Activated CD4-positive, alpha-beta T cell treated with anti-CD3 and anti-CD28 coated beads, Interleukin-2, amount 50 U/mL, for 16 hours (primary cell): ENCODE results near the gene WWOX.
A peak's percentile ranks its signal among the peaks of the same experiment; 100 is the strongest.

Experiments used
- DNase-seq: peaks from one replicate; pipeline ENCODE4 v3.0.0-alpha.2; 2020

Gene WWOX

GRCh38 chr16:78635807-78636206 lies 536.4 kb downstream of the WWOX start:
- DNase-seq, result no peak

DNA sequence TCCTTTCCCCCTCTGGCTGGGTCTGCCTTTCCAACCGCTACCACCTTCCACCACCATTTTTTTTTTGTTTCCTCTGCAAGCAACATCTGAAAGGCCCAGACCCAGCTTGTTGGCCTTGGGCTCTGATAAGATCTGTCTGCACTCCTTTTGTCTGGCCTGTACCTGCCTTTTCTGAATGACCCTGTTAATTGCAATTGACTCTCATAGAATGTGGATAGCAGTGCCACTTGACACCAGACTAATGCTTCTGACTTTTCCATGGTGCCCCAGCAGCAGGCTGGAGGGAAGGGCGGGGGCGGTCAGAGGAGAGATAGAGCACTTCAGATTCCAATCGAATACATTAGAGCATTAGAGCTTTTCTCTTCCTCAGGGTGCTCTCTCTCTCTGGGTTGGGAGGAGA lies 538.9 kb downstream of the WWOX start:
- DNase-seq, result no peak

- DNase-seq, result peak; percentile 3
These were observed 540.3 kb downstream of the WWOX start for GRCh38 chr16:78639775-78640174.

DNA sequence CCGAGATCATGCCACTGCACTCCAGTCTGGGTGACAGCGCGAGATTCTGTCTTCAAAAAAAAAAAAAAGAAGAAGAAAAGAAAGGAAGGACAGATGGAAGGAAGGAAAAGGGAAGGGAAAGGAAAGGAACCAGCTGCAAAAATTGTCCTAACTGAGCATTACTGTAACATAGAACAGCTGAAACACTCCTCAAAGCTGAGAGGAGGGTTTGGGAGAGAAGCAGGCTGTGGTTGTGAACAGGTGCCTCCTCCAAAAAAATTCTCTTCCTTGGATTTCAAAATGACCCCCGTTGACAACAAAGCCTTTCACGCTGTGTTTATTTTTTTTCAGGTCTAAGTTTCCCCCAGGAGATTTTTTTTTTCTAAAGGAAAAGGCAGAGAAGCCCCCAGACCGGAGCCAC lies 541.4 kb downstream of the WWOX start:
- DNase-seq, result no peak

GRCh38 chr16:78641433-78641832 lies 542.0 kb downstream of the WWOX start:
- DNase-seq, result no peak

- no peak for DNase-seq
These were observed 543.3 kb downstream of the WWOX start for GRCh38 chr16:78642621-78643285.

GRCh38 chr16:78645657-78646056 lies 546.2 kb downstream of the WWOX start:
- no peak for DNase-seq

GRCh38 chr16:78647019-78647418 lies 547.6 kb downstream of the WWOX start:
- no peak for DNase-seq

- DNase-seq, result no peak
These were observed 548.0 kb downstream of the WWOX start for GRCh38 chr16:78647491-78647890.

DNA sequence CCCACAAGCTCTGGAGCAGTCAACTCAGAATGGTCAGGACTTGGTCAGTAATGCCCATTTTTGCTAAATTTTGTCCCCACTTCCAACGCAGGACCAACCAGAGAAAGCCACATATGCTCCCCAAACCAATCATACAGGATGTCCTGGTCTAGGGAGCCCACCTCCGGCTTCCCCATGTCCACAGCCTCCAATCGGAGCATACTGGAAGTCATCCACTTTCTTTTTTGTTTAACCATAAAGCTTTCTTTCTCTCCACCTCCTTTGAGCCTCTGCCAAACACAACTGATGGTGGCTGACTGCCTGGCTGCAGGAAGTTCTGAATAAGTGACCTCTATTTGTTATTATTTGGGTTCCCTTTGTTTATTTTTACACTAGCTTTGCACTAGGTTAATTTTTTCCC lies 549.1 kb downstream of the WWOX start:
- no peak for DNase-seq

DNA sequence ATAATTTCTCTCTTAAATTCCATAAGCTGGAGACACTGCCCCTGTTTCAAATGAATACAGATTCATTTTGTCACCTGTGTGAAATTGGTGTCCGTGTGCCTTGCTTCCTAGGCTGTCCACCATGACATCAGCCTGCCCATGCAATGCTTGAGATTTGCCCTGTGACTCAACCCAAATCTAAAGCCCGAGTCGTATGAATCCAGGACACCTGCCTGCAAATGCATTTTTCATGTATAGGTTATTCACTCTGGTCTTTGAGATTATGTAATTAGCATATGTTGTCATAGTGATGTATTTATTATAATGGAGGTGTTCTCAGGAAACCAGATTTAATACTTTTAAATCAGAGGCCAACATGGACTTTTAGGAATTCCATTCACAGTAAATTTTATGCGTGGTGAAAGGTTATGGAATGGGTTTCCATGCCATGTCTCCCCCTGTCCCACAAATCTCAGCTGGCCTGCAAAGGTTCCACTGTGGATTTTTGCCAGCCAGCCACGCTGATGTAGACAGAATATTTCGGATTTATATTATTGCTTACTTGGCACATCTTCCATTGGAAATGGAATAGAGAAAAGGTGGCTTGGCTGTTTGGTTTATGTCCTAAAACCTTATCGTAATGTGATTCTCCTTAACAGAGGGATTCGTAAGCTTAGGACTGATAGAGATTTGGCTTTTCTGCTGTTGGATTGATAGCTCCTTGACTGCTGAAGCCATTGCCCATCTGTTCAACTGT lies 551.1 kb downstream of the WWOX start:
- no peak for DNase-seq

GRCh38 chr16:78654929-78655328 lies 555.5 kb downstream of the WWOX start:
- DNase-seq, result no peak

- no peak for DNase-seq
These were observed 556.1 kb downstream of the WWOX start for GRCh38 chr16:78655331-78656113.

GRCh38 chr16:78656887-78657286 lies 557.4 kb downstream of the WWOX start:
- DNase-seq, result no peak

DNA sequence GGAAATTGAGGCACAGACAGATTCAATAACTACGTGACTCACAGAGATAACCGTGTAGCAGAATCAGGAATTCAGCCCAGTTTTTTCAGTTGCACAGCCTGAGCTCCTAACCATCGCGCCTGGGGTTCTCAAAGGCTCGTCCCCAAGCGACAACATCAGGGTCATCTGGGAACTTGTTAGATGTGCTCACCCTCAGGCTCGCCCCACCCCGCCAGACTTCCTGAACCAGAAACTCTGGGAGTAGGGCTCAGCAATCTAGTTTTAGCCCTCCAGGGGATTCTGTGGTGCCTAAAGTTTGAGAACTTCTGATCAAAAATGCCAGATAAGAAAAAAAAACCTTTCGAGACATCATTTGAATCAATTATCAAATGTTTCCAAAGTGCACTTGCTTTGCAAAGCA lies 559.8 kb downstream of the WWOX start:
- no peak for DNase-seq

GRCh38 chr16:78659668-78660217 lies 560.3 kb downstream of the WWOX start:
- DNase-seq, result no peak

- DNase-seq, result no peak
These were observed 561.3 kb downstream of the WWOX start for GRCh38 chr16:78660795-78661194.

DNA sequence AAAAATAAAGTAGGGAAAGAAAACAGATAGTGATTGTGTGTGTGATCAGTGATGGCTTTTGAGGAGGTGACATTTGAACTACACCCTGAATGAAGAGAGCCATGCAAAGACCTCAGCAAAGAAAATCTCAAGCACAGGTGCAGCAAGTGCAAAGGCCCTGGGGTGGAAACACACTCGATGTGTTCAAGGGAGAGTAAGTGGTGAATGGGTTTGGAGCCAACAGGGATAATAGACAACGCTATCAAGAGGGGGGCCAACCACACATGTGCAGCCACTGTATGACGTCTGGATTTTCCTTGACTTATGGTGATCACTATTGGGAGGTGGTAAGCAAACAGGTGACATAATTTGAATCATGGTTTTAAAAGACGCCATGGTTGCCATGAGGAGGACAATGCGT lies 564.2 kb downstream of the WWOX start:
- DNase-seq, result no peak

GRCh38 chr16:78664811-78665772 lies 565.6 kb downstream of the WWOX start:
- DNase-seq, result no peak

DNA sequence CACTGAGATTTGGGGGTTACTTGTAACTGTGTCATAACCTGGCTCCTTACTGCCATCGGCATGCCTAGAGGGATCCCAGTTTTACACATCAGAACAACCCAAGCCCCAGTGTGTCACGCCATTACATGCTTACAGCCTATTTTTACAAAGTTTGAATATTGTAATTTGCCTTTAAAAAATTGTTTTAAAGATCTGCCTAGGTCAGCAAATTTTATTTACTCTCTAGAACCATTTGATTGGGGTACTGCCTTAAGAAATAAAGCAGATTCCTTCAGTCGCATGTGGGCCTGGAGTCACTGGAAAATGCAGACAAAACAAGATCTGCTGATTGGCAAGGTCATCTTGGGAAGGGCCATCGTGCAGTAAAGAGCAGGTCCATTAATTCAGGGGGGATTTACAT lies 566.9 kb downstream of the WWOX start:
- no peak for DNase-seq

GRCh38 chr16:78667675-78668074 lies 568.2 kb downstream of the WWOX start:
- no peak for DNase-seq

DNA sequence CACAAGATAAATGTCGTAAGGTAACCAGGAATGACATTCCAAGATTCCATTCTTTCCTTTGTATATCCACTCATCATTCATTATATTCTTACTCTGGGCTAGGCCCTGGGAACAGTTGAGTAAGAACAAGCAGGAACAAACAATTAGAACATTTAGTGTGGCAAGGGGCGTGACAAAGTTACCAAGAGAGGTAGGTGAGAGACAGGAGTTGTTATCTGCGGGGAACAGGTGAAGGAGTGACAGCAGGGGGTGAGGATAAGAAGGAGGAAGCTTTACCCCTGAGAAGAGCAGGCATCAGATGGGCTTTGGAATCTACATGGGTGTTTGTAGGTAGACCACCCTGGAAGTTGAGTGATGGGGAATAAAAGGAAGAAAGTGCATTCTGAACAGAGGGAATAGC lies 568.9 kb downstream of the WWOX start:
- DNase-seq, result no peak
